Skeletal muscle satellite cell (primary cell): ENCODE measurements around the gene CR1L.
"Not testable (repeated sequence)": the region's sequence is repeated elsewhere in the genome, so short reads cannot be mapped to it uniquely, and the experiment has no call there.

Experiments
- H3K27me3 ChIP-seq: 2 replicates; pipeline ENCODE4 v1.7.0; 2013; ENCODE audit warnings: low read length; ENCODE audit not compliant: control insufficient read depth, insufficient read depth
- H3K36me3 ChIP-seq: 2 replicates; pipeline ENCODE4 v1.7.0; 2013; ENCODE audit warnings: mild to moderate bottlenecking, control low read depth, low read length; ENCODE audit not compliant: insufficient read depth
- H3K4me1 ChIP-seq: 2 replicates; pipeline ENCODE4 v1.7.0; 2013; ENCODE audit warnings: low read length; ENCODE audit not compliant: control insufficient read depth, insufficient read depth
- H3K4me2 ChIP-seq: 2 replicates; pipeline ENCODE4 v1.7.0; 2013; ENCODE audit warnings: mild to moderate bottlenecking, low read length
- H3K4me3 ChIP-seq: 2 replicates; pipeline ENCODE4 v1.7.0; 2013; ENCODE audit warnings: low read length
- H3K9ac ChIP-seq: 2 replicates; pipeline ENCODE4 v1.7.0; 2013; ENCODE audit warnings: mild to moderate bottlenecking, low read depth, low read length, moderate library complexity
- H3K9me3 ChIP-seq: replicated peaks from 2 replicates; pipeline ENCODE4 v1.7.0; 2013; ENCODE audit warnings: mild to moderate bottlenecking, control low read depth, low read length

The CR1L gene

GRCh38 chr1:207695891-207696290 lies 51.0 kb downstream of the CR1L start:
- no peaks in the 10 kb centered on the region for H3K4me1 ChIP-seq
- H3K27me3 ChIP-seq, result peaks cover 9% of the 10 kb centered on the region
- H3K9ac ChIP-seq, result no peak overlapping the region
- H3K4me3 ChIP-seq, result no peak overlapping the region
- H3K9me3 ChIP-seq, result no peaks in the 10 kb centered on the region
- H3K4me2 ChIP-seq, result no peak overlapping the region
- H3K36me3 ChIP-seq, result no peaks in the 10 kb centered on the region

DNA sequence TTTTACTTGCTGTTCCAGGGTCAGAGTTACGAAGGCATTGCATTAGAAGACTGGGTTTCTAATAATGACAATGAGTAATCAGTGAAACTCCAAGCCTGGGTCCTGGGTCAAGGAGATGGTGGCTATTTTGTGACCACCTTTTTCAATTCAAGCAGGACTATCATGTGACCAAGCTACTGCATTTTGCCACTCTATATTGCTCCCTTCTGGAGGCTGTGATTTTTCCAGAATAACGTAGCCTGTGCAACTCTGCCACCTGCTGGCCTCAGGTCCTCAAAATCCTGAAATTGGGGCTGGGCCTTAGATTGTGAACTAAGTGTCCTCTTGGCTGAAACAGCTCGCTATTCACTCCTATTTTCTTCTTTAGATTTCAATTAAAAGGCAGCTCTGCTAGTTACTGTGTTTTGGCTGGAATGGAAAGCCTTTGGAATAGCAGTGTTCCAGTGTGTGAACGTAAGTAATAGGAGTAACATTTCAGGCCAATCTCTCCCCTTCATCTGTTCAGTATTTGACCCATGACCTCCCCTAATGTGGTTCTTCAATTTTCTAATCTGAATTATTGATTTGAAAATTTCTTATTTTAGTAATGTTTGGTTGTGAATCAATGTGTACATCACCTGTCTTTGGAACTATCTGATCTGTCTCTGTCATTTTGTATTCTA lies 54.0 kb downstream of the CR1L start:
- H3K27me3 ChIP-seq, result peaks cover 6% of the 10 kb centered on the region
- H3K9ac ChIP-seq, result no peak overlapping the region
- no peaks in the 10 kb centered on the region for H3K36me3 ChIP-seq
- H3K4me2 ChIP-seq, result no peak overlapping the region
- no peaks in the 10 kb centered on the region for H3K9me3 ChIP-seq
- H3K4me1 ChIP-seq, result no peaks in the 10 kb centered on the region
- H3K4me3 ChIP-seq, result no peak overlapping the region

- no peaks in the 10 kb centered on the region for H3K27me3 ChIP-seq
- H3K9ac ChIP-seq, result no peak overlapping the region
- no peak overlapping the region for H3K4me3 ChIP-seq
- H3K36me3 ChIP-seq, result no peaks in the 10 kb centered on the region
- H3K4me2 ChIP-seq, result no peak overlapping the region
- H3K9me3 ChIP-seq, result no peaks in the 10 kb centered on the region
- peaks cover 3% of the 10 kb centered on the region for H3K4me1 ChIP-seq
Measured at GRCh38 chr1:207702317-207702716, 57.4 kb downstream of the CR1L start.

GRCh38 chr1:207703712-207704111 lies 58.8 kb downstream of the CR1L start:
- H3K27me3 ChIP-seq, result no peaks in the 10 kb centered on the region
- peaks cover 3% of the 10 kb centered on the region for H3K4me1 ChIP-seq
- H3K4me3 ChIP-seq, result no peak overlapping the region
- H3K9me3 ChIP-seq, result no peaks in the 10 kb centered on the region
- no peak overlapping the region for H3K4me2 ChIP-seq
- no peaks in the 10 kb centered on the region for H3K36me3 ChIP-seq
- H3K9ac ChIP-seq, result no peak overlapping the region

DNA sequence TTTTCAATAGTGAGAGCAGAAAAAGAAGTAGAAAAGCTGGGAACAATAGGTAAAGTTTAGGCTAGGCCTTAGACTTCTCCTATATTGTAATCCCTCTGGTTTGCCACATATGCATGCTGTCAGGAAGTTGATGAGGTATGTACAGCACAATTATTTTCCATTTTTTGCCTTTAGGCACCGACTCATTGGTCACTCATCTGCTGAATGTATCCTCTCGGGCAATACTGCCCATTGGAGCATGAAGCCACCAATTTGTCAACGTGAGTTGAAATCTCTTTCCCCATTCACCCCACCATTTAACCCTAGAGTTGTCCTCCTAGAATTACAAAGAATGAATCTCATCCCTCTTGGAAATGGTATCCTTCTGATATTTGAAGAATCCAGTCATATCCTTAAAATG lies 63.1 kb downstream of the CR1L start:
- not testable (repeated sequence) for H3K4me3 ChIP-seq, H3K4me1 ChIP-seq, H3K9me3 ChIP-seq, H3K36me3 ChIP-seq, H3K9ac ChIP-seq, H3K27me3 ChIP-seq, H3K4me2 ChIP-seq

DNA sequence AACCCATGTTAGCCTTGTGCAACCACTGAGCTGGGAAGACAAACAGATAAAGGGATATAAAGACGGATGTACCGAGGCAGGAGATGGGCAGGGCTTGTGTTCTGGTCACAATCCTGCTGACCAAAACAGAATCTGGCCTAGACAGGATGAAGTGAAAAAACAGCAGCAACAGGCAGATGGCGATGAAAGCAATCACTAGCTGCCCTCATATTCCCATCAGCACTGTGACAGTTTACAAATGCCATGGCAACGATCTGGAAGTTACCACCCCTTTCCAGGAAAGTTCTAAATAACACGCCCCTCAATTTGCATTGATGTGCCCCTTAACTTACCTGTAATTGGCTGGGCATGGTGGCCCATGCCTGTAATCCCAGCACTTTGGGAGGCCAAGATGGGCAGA lies 66.4 kb downstream of the CR1L start:
- Histone ChIP-seq H3K27me3 (no peaks in the 10 kb centered on the region), H3K9ac (no peak overlapping the region), H3K4me1 (peaks cover 3% of the 10 kb centered on the region), H3K36me3 (no peaks in the 10 kb centered on the region), H3K9me3 (no peaks in the 10 kb centered on the region), H3K4me3 (no peak overlapping the region), H3K4me2 (no peak overlapping the region)

DNA sequence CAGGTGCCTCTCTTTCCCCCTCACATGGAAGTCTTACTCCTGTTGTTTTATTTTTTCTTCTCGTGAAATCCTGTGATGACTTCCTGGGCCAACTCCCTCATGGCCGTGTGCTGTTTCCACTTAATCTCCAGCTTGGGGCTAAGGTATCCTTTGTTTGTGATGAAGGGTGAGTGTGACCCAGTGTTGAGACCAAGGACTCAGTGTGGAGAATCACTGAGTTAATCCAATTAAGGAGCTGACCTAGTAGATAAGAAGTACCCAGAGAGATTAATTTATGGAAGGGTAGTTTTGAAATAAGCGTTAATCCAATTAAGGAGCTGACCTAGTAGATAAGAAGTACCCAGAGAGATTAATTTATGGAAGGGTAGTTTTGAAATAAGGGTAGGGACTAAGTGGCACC lies 67.8 kb downstream of the CR1L start:
- not testable (repeated sequence) for H3K4me2 ChIP-seq, H3K27me3 ChIP-seq, H3K36me3 ChIP-seq, H3K9me3 ChIP-seq, H3K4me1 ChIP-seq, H3K4me3 ChIP-seq, H3K9ac ChIP-seq

GRCh38 chr1:207713529-207713928 lies 68.6 kb downstream of the CR1L start:
- Histone ChIP-seq H3K27me3 (no peaks in the 10 kb centered on the region), H3K36me3 (no peaks in the 10 kb centered on the region), H3K9ac (no peak overlapping the region), H3K9me3 (no peaks in the 10 kb centered on the region), H3K4me1 (no peaks in the 10 kb centered on the region), H3K4me3 (no peak overlapping the region), H3K4me2 (no peak overlapping the region)

DNA sequence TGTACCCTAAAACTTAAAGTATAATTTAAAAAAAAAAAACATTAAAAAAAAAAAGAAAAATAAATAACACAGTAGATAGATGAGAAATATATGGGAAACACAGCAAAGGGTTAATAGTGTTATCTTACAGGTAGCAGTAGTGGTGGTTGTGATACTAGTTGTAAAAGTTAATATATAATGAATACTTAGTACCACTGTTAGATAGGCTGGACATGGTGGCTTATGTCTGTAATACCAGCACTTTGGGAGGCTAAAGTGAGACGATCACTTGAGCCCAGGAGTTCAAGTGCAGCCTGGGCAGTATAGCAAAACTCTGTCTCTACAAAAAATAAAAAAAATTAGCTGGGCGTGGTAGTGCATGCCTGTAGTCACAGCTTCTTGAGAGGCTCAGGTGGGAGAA lies 74.3 kb downstream of the CR1L start:
- H3K27me3 ChIP-seq, result no peaks in the 10 kb centered on the region
- H3K36me3 ChIP-seq, result no peaks in the 10 kb centered on the region
- H3K4me3 ChIP-seq, result no peak overlapping the region
- H3K4me1 ChIP-seq, result no peaks in the 10 kb centered on the region
- H3K9me3 ChIP-seq, result no peaks in the 10 kb centered on the region
- no peak overlapping the region for H3K9ac ChIP-seq
- H3K4me2 ChIP-seq, result no peak overlapping the region

DNA sequence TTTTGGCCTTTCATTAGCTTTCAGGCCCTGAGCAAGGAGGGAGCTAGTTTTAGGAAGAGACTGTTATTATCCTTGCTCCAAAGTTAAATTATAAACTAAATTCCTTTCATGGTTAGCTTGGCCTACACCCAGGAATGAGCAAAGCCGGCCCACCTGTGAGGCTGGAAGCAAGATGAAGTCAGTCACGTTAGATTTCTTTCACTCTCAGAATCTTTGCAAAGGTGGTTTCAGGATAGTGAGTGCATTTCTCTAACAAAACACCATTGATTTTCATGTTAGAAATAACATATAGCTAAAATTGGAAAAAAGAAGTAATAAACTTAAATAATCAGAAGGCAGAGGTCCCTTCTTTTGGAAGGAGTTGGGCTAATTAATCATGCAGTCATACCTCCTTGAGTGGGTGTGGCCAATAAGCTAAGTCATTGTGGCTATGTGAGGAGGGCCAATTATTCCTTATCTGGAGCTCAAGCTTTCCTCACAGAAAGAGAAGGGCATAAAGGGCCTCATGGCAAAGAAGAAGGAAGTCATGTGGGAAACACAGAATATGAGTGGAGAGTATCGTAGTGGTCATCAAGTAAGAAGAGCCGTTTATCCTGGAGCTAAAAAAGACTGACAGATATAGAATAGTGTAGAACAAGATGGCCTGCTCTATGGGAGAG lies 83.4 kb downstream of the CR1L start:
- not testable (repeated sequence) for H3K9me3 ChIP-seq, H3K36me3 ChIP-seq, H3K27me3 ChIP-seq, H3K4me3 ChIP-seq, H3K4me2 ChIP-seq, H3K4me1 ChIP-seq, H3K9ac ChIP-seq

- not testable (repeated sequence) for H3K4me2 ChIP-seq, H3K9me3 ChIP-seq, H3K4me3 ChIP-seq, H3K36me3 ChIP-seq, H3K9ac ChIP-seq, H3K4me1 ChIP-seq, H3K27me3 ChIP-seq
Measured at GRCh38 chr1:207737503-207738157, 92.7 kb downstream of the CR1L start.

DNA sequence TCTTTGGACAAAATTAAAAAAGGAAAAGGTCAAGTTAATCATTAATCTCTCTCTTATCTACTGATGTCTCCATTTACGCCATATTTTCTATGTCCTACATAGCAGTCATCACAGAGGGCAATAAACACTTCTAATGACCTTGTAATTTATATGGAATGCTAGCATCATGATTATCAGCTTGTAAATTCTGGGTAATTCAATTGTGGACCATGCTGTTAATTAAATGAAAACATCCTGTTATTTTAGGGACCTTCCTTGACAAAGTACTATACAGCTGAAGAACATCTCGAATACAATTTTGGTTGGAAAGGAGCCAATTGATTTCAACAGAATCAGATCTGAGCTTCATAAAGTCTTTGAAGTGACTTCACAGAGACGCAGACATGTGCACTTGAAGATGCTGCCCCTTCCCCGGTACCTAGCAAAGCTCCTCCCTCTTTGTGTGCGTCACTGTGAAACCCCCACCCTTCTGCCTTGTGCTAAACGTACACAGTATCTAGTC lies 93.3 kb downstream of the CR1L start:
- H3K9ac ChIP-seq, H3K9me3 ChIP-seq, H3K36me3 ChIP-seq, H3K4me3 ChIP-seq, H3K4me2 ChIP-seq, H3K27me3 ChIP-seq, H3K4me1 ChIP-seq: not testable (repeated sequence)
